HepG2 (cell line): ENCODE data around the gene IFT122. TPM values are rescaled to one million over a fixed set of nuclear protein-coding genes. Genes with fewer than 3 reads are reported as not detected.

Experiments used
- ATAC-seq: fragments of 200-7000 bp; cut with Tn5 transposase; 3 replicates; pipeline ENCODE4 v1.9.1; 2020; ENCODE audit warnings: mild to moderate bottlenecking, moderate library complexity
- BruUV-seq: library from RNA; stranded (reverse); fragments of 400-500 nt; replicated peaks from 2 replicates; lab custom pipeline; 2021; lab: Mats Ljungman, UMichigan
- CTCF ChIA-PET: fragments of 300-600 bp; formaldehyde crosslinking; extraction: SDS; loops from one replicate; lab custom pipeline; 2021; ENCODE audit warnings: low total read pairs, inconsistent platforms, low intra/inter-chr PET ratio; lab: Yijun Ruan, JAX
- POLR2A ChIA-PET: fragments of 350-600 bp; sonication (Branson Sonifier 250); formaldehyde crosslinking; loops from one replicate; lab custom pipeline; 2020; ENCODE audit warnings: antibody characterized with exemption, inconsistent platforms; lab: Yijun Ruan, JAX
- DNase-seq: peaks from one replicate; pipeline ENCODE4 v3.0.0-alpha.2; 2015; ENCODE audit warnings: low spot score
- FAIRE-seq: peaks from 3 replicates; lab custom pipeline; 2011; peaks lifted over from hg19 to GRCh38; lab: Jason Lieb, UNC
- H2AFZ ChIP-seq: one replicate; pipeline ENCODE4 v1.6.1; 2011; ENCODE audit warnings: low read length, inconsistent platforms
- H3K27ac ChIP-seq: fragments of 300-600 bp; 3 replicates; pipeline ENCODE4 v1.8.0; 2011; ENCODE audit warnings: mixed run types, mild to moderate bottlenecking, mixed read lengths, low read length, inconsistent platforms; ENCODE audit not compliant: insufficient read depth; ENCODE audit errors: extremely low read length
- H3K27me3 ChIP-seq, 2 experiments: fragments of 200-600 bp in 1 of 2; 2 replicates in 1 of 2; 3 replicates in 1 of 2; pipeline versions ENCODE4 v1.6.0 to v1.8.0; 2011; ENCODE audit warnings: low read length in 2 of 2, mild to moderate bottlenecking in 2 of 2, moderate library complexity in 2 of 2, inconsistent platforms in 1 of 2; ENCODE audit not compliant: insufficient read depth in 2 of 2, control insufficient read depth in 1 of 2
- H3K36me3 ChIP-seq, 2 experiments: fragments of 200-600 bp in 1 of 2; replicated peaks in 1 of 2; 2 replicates in 1 of 2; 3 replicates in 1 of 2; pipeline versions ENCODE4 v1.5.1 to v1.8.0; 2011; ENCODE audit warnings: low read length in 2 of 2, inconsistent platforms in 1 of 2; ENCODE audit not compliant: insufficient read depth in 2 of 2, control insufficient read depth in 1 of 2
- H3K4me1 ChIP-seq: 2 replicates; pipeline ENCODE4 v1.5.1; 2012; ENCODE audit warnings: low read length, inconsistent platforms; ENCODE audit not compliant: insufficient read depth
- H3K4me2 ChIP-seq: 2 replicates; pipeline ENCODE4 v1.6.0; 2011; ENCODE audit warnings: low read depth, low read length, inconsistent platforms
- H3K4me3 ChIP-seq, 3 experiments: fragments of 200-600 bp in 1 of 3; sonication (generic), shearing (Covaris generic) in 1 of 3; replicated peaks in 1 of 3; 2 replicates each; pipeline ENCODE4 v1.5.1; 2011 to 2016; ENCODE audit warnings: low read length in 3 of 3, inconsistent platforms in 2 of 3, low read depth in 2 of 3, mild to moderate bottlenecking in 2 of 3, control low read depth in 1 of 3, mixed read lengths in 1 of 3; ENCODE audit not compliant: insufficient read depth in 1 of 3
- H3K79me2 ChIP-seq: one replicate; pipeline ENCODE4 v1.6.1; 2011; ENCODE audit warnings: low read length, inconsistent platforms; ENCODE audit not compliant: insufficient read depth
- H3K9ac ChIP-seq: 2 replicates; pipeline ENCODE4 v1.6.0; 2011; ENCODE audit warnings: mild to moderate bottlenecking, low read depth, low read length, inconsistent platforms; ENCODE audit not compliant: insufficient read depth
- H3K9me3 ChIP-seq: 2 replicates; pipeline ENCODE4 v1.5.1; 2012; ENCODE audit warnings: mild to moderate bottlenecking, low read length
- H4K20me1 ChIP-seq: 2 replicates; pipeline ENCODE4 v1.6.0; 2011; ENCODE audit warnings: inconsistent platforms, mild to moderate bottlenecking, low read length, moderate library complexity; ENCODE audit not compliant: insufficient read depth
- E2F1 ChIP-seq: sonication (generic); formaldehyde crosslinking; IDR thresholded peaks from 2 replicates; pipeline ENCODE4 v1.5.0; 2020; ENCODE audit warnings: missing genetic modification reagents
- MAZ ChIP-seq, 2 experiments: sonication (generic) in 1 of 2; formaldehyde crosslinking in 1 of 2; IDR thresholded peaks; 2 replicates each; pipeline versions ENCODE4 v1.5.0 to v1.6.1; 2012 to 2020; ENCODE audit warnings: low read depth in 2 of 2, mild to moderate bottlenecking in 2 of 2, borderline replicate concordance in 1 of 2, improper control_type of control experiment in 1 of 2, low read length in 1 of 2, missing genetic modification reagents in 1 of 2, moderate library complexity in 1 of 2
- NFYC ChIP-seq: IDR thresholded peaks from 2 replicates; pipeline ENCODE4 v1.6.1; 2016; ENCODE audit warnings: missing genetic modification reagents, missing compliant biosample characterization
- PHF21A ChIP-seq: sonication (generic); formaldehyde crosslinking; IDR thresholded peaks from 2 replicates; pipeline ENCODE4 v1.5.0; 2020; ENCODE audit warnings: mild to moderate bottlenecking, missing genetic modification reagents
- POLR2AphosphoS5 ChIP-seq: IDR thresholded peaks from 2 replicates; pipeline ENCODE4 v1.6.1; 2012; ENCODE audit warnings: low read depth, low read length
- RBM39 ChIP-seq: fragments of 200-400 bp; formaldehyde crosslinking; IDR thresholded peaks from one replicate; pipeline ENCODE4 v1.6.1; 2018; ENCODE audit warnings: antibody characterized with exemption, mild to moderate bottlenecking, low read depth, low read length; ENCODE audit not compliant: poor library complexity, severe bottlenecking
- TOE1 ChIP-seq: sonication (generic); formaldehyde crosslinking; IDR thresholded peaks from 2 replicates; pipeline ENCODE4 v1.4.0; 2020; ENCODE audit warnings: mild to moderate bottlenecking, missing genetic modification reagents
- TP53 ChIP-seq: sonication (generic); formaldehyde crosslinking; conservative IDR thresholded peaks from 2 replicates; pipeline ENCODE4 v1.4.0; 2020; ENCODE audit warnings: missing genetic modification reagents
- ZBTB26 ChIP-seq: IDR thresholded peaks from 2 replicates; pipeline ENCODE4 v1.6.1; 2016; ENCODE audit warnings: missing compliant biosample characterization, missing genetic modification reagents, borderline replicate concordance
- ZBTB42 ChIP-seq: sonication (generic); formaldehyde crosslinking; IDR thresholded peaks from 2 replicates; pipeline ENCODE4 v1.5.0; 2020; ENCODE audit warnings: mild to moderate bottlenecking, missing genetic modification reagents
- ZHX1 ChIP-seq: sonication (generic); formaldehyde crosslinking; IDR thresholded peaks from 2 replicates; pipeline ENCODE4 v1.8.1; 2022; ENCODE audit warnings: low read depth, mild to moderate bottlenecking, missing genetic modification reagents
- ZNF441 ChIP-seq: sonication (generic); formaldehyde crosslinking; IDR thresholded peaks from 2 replicates; pipeline ENCODE4 v1.7.0; 2021; ENCODE audit warnings: missing genetic modification reagents, borderline replicate concordance
- ZNF678 ChIP-seq: sonication (generic); formaldehyde crosslinking; IDR thresholded peaks from 2 replicates; pipeline ENCODE4 v1.4.0; 2020; ENCODE audit warnings: mild to moderate bottlenecking, missing genetic modification reagents
- WGBS: methylation state at CpG from one replicate; pipeline ENCODE4 v1.1.6; 2017; ENCODE audit warnings: low lambda C conversion rate; 5-methylcytosine and 5-hydroxymethylcytosine counted together
- in situ Hi-C: cut with HindIII; loops from 2 replicates; pipeline ENCODE4 v1.10.0; 2017; ENCODE audit warnings: low pct_unique_long_range_greater_than_20kb; ENCODE audit not compliant: extremely low pct_ligation_motif_present
- intact Hi-C: fragments of 100-400 bp; cut with micrococcal nuclease; formaldehyde crosslinking; loops from one replicate; pipeline ENCODE4 v1.10.0; 2022; ENCODE audit not compliant: unreplicated experiment
- polyA plus RNA-seq, 8 experiments: library from polyadenylated mRNA; depleted of rRNA in 3 of 8; stranded (reverse) in 7 of 8; unstranded in 1 of 8; fragments of >200 nt; fragmentation: Illumina TruSeq in 4 of 8; extraction: Trizol in 4 of 8; gene quantifications; 2 replicates each; pipeline versions ENCODE4 v1.2.1 to v1.2.3, GENCODE V29; 2011 to 2016; ENCODE audit warnings: low read depth in 4 of 8, missing spikeins in 1 of 8, mixed read lengths in 1 of 8; ENCODE audit not compliant: insufficient read depth in 1 of 8
- total RNA-seq, 5 experiments: library from RNA; depleted of rRNA; stranded (reverse); fragments of >200 nt; fragmentation: Illumina TruSeq; extraction: Trizol; gene quantifications; 2 replicates each; pipeline ENCODE4 v1.2.3, GENCODE V29; 2016; ENCODE audit warnings: low read depth in 1 of 5

IFT122 gene
- total and polyA plus RNA-seq, 2 of the 13 experiments (the other 11 are each of a cell fraction or from before 2014, with no cell fraction given): 10.1 to 10.3 TPM

GRCh38 chr3:129445471-129445870 lies 5.4 kb downstream of the IFT122 start:
- H3K9me3 ChIP-seq: no peaks in the 10 kb centered on the region
- FAIRE-seq: no peak
- in situ Hi-C loops (no loop called here), intact Hi-C loops (no loop called here)
- H3K36me3 ChIP-seq: no peaks in the 10 kb centered on the region
- H3K79me2 ChIP-seq: peaks cover 7% of the 10 kb centered on the region
- ChIA-PET POLR2A (no interaction called here), CTCF (no interaction called here)
- ATAC-seq: no peak
- no peak overlapping the region for H3K4me2 ChIP-seq
- TF ChIP-seq ZNF441 (CRISPR knock-in tag) (no peak), MAZ (IDR thresholded peaks at IDR 0.05; ENCODE audit: borderline replicate concordance, low read depth, low read length) (no peak), MAZ (CRISPR knock-in tag; IDR thresholded peaks at IDR 0.05; ENCODE audit: low read depth) (no peak), PHF21A (no peak), POLR2AphosphoS5 (no peak), TOE1 (CRISPR knock-in tag) (no peak), ZHX1 (CRISPR knock-in tag) (no peak), RBM39 (no peak), TP53 (CRISPR knock-in tag) (no peak), ZBTB26 (CRISPR knock-in tag) (no peak), ZNF678 (CRISPR knock-in tag) (no peak), E2F1 (CRISPR knock-in tag) (no peak), ZBTB42 (CRISPR knock-in tag) (no peak), NFYC (CRISPR knock-in tag) (no peak)
- no TSS peak for BruUV-seq
- 100% methylated on average over 3 of the region's 3 CpGs for WGBS
- peaks cover 37% of the 10 kb centered on the region for H3K4me1 ChIP-seq
- no peak for DNase-seq
- H3K27me3 ChIP-seq: no peaks in the 10 kb centered on the region
- H3K4me3 ChIP-seq: no peak overlapping the region
- no peak overlapping the region for H2AFZ ChIP-seq
- H3K27ac ChIP-seq: no peak overlapping the region
- no peak overlapping the region for H3K9ac ChIP-seq
- H4K20me1 ChIP-seq: no peaks in the 10 kb centered on the region
